ENCODE measurements around the gene TNFRSF14. TPM values are rescaled to one million over a fixed set of nuclear protein-coding genes. Genes with fewer than 3 reads are reported as not detected.
"Not testable (repeated sequence)": the region's sequence is repeated elsewhere in the genome, so short reads cannot be mapped to it uniquely, and the experiment has no call there.

TNFRSF14 gene
- total RNA-seq, 1 experiment from 2014 or later: 8.1 TPM

GRCh38 chr1:2567083-2567679, 11.0 kb downstream of the TNFRSF14 start:
- H3K4me3 ChIP-seq: no peak overlapping the region
- DNase-seq (ENCODE audit: low read depth in 1 of 2, low spot score in 2 of 2): no peak
- H3K27ac ChIP-seq: no peak overlapping the region
- peaks cover 10% of the 10 kb centered on the region for H3K4me1 ChIP-seq (replicated peaks)
- H3K36me3 ChIP-seq: no peaks in the 10 kb centered on the region
- peaks cover 6% of the 10 kb centered on the region; the same call in 1 of the 2 replicates for H3K27me3 ChIP-seq (replicated peaks)
- no peaks in the 10 kb centered on the region for H3K9me3 ChIP-seq (replicated peaks)

GRCh38 chr1:2568187-2568816, 12.1 kb downstream of the TNFRSF14 start:
- not testable (repeated sequence) for H3K9me3 ChIP-seq (replicated peaks); H3K27me3 ChIP-seq (replicated peaks); H3K4me3 ChIP-seq; H3K4me1 ChIP-seq (replicated peaks); DNase-seq (ENCODE audit: low read depth in 1 of 2, low spot score in 2 of 2); H3K27ac ChIP-seq; H3K36me3 ChIP-seq

DNA sequence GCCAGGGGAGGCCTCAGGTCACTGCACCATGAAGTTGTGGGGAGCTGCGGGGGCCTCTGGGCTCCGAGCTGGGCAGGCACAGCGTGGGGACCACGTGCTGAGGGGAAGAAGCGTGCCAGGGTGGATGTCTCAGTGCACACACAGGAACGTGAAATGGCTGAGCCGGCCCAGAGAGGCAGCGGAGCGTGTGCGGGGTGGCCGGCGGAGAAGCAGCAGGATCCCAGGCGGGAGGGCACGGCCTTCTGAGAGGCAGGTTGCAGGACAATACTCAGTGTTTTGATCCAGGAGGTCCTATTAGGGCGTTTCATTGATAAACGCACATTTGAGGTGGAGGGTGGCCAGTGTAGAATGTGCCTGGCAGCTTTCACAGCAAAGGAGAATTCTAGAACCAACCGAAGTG, 12.9 kb downstream of the TNFRSF14 start:
- no peak for DNase-seq (ENCODE audit: low read depth in 1 of 2, low spot score in 2 of 2)
- Histone ChIP-seq H3K27ac (no peak overlapping the region), H3K4me1 (replicated peaks) (peaks cover 10% of the 10 kb centered on the region), H3K36me3 (no peaks in the 10 kb centered on the region), H3K9me3 (replicated peaks) (0 out of 2 replicates have a peak, but pooled peaks cover 10% of the 10 kb centered on the region), H3K27me3 (replicated peaks) (peaks cover 10% of the 10 kb centered on the region), H3K4me3 (no peak overlapping the region)

GRCh38 chr1:2569703-2570102, 13.5 kb downstream of the TNFRSF14 start:
- Histone ChIP-seq H3K27me3 (replicated peaks) (peaks cover 10% of the 10 kb centered on the region), H3K9me3 (replicated peaks) (0 out of 2 replicates have a peak, but pooled peaks cover 13% of the 10 kb centered on the region)
- H3K4me3 ChIP-seq; DNase-seq (ENCODE audit: low read depth in 1 of 2, low spot score in 2 of 2); H3K4me1 ChIP-seq (replicated peaks); H3K27ac ChIP-seq; H3K36me3 ChIP-seq: not testable (repeated sequence)

DNA sequence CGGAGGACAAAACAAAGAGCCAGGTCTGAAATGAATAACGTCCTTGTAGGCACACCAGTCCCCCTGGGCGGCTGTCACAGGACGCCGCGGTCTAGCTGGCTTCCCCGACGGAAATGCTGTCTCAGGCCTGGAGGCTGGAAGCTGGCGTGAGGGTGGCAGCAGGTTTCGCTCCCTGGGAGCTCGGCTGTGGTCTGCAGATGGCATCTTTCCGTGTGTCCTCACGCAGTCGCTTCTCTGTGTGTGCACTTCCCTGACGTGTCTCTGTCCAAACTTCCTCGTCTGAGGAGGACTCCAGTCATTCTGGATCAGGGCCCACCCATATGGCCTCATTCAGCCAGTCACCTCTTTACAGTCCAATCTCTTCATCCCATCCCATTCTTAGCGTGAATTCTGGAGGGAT, 14.2 kb downstream of the TNFRSF14 start:
- Histone ChIP-seq H3K9me3 (replicated peaks) (0 out of 2 replicates have a peak, but pooled peaks cover 13% of the 10 kb centered on the region), H3K27ac (no peak overlapping the region), H3K4me3 (no peak overlapping the region), H3K36me3 (no peaks in the 10 kb centered on the region), H3K27me3 (replicated peaks) (peaks cover 10% of the 10 kb centered on the region), H3K4me1 (replicated peaks) (peaks cover 10% of the 10 kb centered on the region)
- no peak for DNase-seq (ENCODE audit: low read depth in 1 of 2, low spot score in 2 of 2)

DNA sequence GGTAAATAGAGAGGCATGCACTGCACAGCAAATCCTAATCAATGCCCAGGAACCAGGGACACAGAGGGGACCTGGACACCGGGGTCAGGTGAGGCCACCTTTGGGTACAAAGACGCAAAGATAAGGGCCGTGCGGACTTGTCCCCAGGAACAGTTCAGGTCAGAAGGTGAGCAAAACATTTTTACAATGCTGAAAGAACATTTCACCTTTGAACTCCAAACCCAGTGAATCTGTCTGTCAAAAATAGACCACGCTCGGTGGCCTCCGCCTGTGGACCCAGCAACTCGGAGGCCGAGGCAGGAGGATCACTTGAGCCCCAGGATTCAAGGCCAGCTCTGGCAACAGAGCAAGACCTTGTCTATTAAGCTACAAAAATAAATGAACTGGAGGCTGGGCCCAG, 15.2 kb downstream of the TNFRSF14 start:
- Histone ChIP-seq H3K4me3 (no peak overlapping the region), H3K4me1 (replicated peaks) (peaks cover 2% of the 10 kb centered on the region), H3K27me3 (replicated peaks) (peaks cover 10% of the 10 kb centered on the region), H3K9me3 (replicated peaks) (0 out of 2 replicates have a peak, but pooled peaks cover 13% of the 10 kb centered on the region), H3K27ac (no peak overlapping the region), H3K36me3 (no peaks in the 10 kb centered on the region)
- no peak for DNase-seq (ENCODE audit: low read depth in 1 of 2, low spot score in 2 of 2)

GRCh38 chr1:2573250-2573920, 17.2 kb downstream of the TNFRSF14 start:
- DNase-seq (ENCODE audit: low read depth in 1 of 2, low spot score in 2 of 2): no peak
- Histone ChIP-seq H3K4me3 (no peak overlapping the region), H3K9me3 (replicated peaks) (0 out of 2 replicates have a peak, but pooled peaks cover 13% of the 10 kb centered on the region), H3K4me1 (replicated peaks) (peaks cover 5% of the 10 kb centered on the region), H3K27ac (no peak overlapping the region), H3K27me3 (replicated peaks) (peaks cover 10% of the 10 kb centered on the region), H3K36me3 (no peaks in the 10 kb centered on the region)

DNA sequence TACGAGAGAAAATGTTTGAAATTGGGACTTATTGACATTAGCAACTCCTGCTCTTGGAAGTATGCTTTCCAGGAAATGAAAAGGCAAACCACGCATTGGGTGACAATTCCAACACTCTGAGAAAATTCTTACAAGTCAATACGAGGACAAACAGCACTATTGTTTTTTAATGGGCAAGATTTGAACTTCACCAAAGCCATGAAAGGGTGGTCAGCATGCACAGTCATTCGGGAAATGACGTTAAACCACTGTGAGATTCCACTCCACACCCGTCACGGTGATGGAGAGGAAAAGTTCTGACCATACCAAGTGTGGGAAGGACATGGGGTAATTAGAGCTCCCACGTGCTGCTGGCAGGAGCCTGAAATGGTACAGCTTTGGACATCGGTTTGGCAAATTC, 18.2 kb downstream of the TNFRSF14 start:
- H3K36me3 ChIP-seq: no peaks in the 10 kb centered on the region
- DNase-seq (ENCODE audit: low read depth in 1 of 2, low spot score in 2 of 2): no peak
- peaks cover 10% of the 10 kb centered on the region for H3K27me3 ChIP-seq (replicated peaks)
- peaks cover 9% of the 10 kb centered on the region for H3K4me1 ChIP-seq (replicated peaks)
- 0 out of 2 replicates have a peak, but pooled peaks cover 13% of the 10 kb centered on the region for H3K9me3 ChIP-seq (replicated peaks)
- H3K27ac ChIP-seq: no peak overlapping the region
- H3K4me3 ChIP-seq: no peak overlapping the region

GRCh38 chr1:2575801-2576663, 19.9 kb downstream of the TNFRSF14 start:
- no peaks in the 10 kb centered on the region for H3K36me3 ChIP-seq
- H3K27me3 ChIP-seq (replicated peaks): peaks cover 6% of the 10 kb centered on the region
- H3K9me3 ChIP-seq (replicated peaks): 0 out of 2 replicates have a peak, but pooled peaks cover 13% of the 10 kb centered on the region
- H3K27ac ChIP-seq: no peak overlapping the region
- no peak for DNase-seq (ENCODE audit: low read depth in 1 of 2, low spot score in 2 of 2)
- H3K4me1 ChIP-seq (replicated peaks): peaks cover 9% of the 10 kb centered on the region
- no peak overlapping the region for H3K4me3 ChIP-seq

GRCh38 chr1:2577565-2578075, 21.4 kb downstream of the TNFRSF14 start:
- not testable (repeated sequence) for H3K4me3 ChIP-seq; DNase-seq (ENCODE audit: low read depth in 1 of 2, low spot score in 2 of 2); H3K36me3 ChIP-seq; H3K4me1 ChIP-seq (replicated peaks); H3K27ac ChIP-seq
- Histone ChIP-seq H3K27me3 (replicated peaks) (peaks cover 11% of the 10 kb centered on the region; the same call in 1 of the 2 replicates), H3K9me3 (replicated peaks) (0 out of 2 replicates have a peak, but pooled peaks cover 11% of the 10 kb centered on the region)

DNA sequence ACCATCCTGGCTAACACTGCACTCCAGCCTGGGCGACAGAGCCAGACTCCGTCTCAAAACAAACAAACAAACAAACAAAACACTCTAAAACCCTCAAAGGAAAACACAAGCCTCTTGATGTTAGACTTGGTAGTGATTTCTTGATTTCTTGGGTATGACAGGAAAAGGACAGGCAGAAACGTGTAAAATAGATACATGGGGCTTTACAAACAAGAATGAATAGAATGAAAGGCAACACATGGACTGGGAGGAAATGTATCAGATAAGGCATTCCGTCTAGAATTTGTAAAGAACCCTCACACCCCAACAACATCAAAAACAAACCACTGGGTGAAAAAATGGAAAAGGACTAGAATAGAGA, 22.6 kb downstream of the TNFRSF14 start:
- H3K36me3 ChIP-seq: no peaks in the 10 kb centered on the region
- no peak overlapping the region for H3K4me3 ChIP-seq
- H3K9me3 ChIP-seq (replicated peaks): 0 out of 2 replicates have a peak, but pooled peaks cover 3% of the 10 kb centered on the region
- no peak overlapping the region for H3K27ac ChIP-seq
- H3K4me1 ChIP-seq (replicated peaks): peaks cover 9% of the 10 kb centered on the region
- DNase-seq (ENCODE audit: low read depth in 1 of 2, low spot score in 2 of 2): no peak
- H3K27me3 ChIP-seq (replicated peaks): 0 out of 2 replicates have a peak, but pooled peaks cover 13% of the 10 kb centered on the region

DNA sequence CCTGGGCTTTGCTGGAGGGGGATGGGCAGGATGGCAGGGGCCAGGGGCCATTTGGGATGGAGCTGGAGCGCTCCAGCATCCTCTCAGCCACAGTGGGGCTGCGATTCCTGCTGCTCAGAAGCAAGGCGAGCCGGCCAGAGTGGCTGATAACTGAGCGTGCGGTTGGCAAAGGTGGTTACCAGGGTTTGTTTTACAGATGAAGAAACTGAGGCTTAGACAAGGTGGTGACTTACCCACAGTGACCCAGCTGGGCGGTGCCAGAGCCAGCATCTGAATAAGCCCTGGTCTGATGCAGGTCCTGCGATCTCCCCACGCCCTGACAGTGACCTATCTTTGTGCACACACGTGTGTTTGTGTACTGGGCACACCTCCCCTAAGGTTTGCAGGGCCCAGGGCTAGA, 24.5 kb downstream of the TNFRSF14 start:
- H3K4me1 ChIP-seq (replicated peaks): peaks cover 17% of the 10 kb centered on the region
- no peak for DNase-seq (ENCODE audit: low read depth in 1 of 2, low spot score in 2 of 2)
- no peaks in the 10 kb centered on the region for H3K9me3 ChIP-seq (replicated peaks)

DNA sequence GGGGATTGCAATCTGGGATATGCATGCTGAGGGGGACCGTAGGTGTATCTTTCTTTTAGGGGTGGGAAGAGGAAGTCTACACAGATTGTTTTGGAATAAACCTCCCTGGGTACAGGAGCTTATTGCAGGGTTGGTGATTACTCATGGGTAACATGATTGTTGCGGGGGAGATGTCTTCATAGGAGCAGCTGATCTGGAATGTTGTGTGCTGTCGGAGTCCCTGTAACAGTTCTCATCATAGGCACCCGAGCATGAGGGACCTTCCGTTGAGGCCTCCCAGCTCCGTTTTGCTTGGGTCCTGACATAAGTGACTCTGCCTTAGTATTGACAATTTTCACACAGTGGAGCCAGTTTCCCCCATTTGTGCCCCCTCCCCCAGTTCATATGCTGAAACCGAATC, 26.2 kb downstream of the TNFRSF14 start:
- H3K27ac ChIP-seq: no peak overlapping the region
- no peaks in the 10 kb centered on the region for H3K9me3 ChIP-seq (replicated peaks)
- 0 out of 2 replicates have a peak, but pooled peaks cover 13% of the 10 kb centered on the region for H3K27me3 ChIP-seq (replicated peaks)
- no peaks in the 10 kb centered on the region for H3K36me3 ChIP-seq
- H3K4me1 ChIP-seq (replicated peaks): peaks cover 23% of the 10 kb centered on the region
- H3K4me3 ChIP-seq: no peak overlapping the region
- DNase-seq (ENCODE audit: low read depth in 1 of 2, low spot score in 2 of 2): no peak

More for the DNA sequence above, 24.5 kb downstream of the TNFRSF14 start:
- Histone ChIP-seq H3K27me3 (replicated peaks) (0 out of 2 replicates have a peak, but pooled peaks cover 13% of the 10 kb centered on the region), H3K27ac (no peak overlapping the region), H3K36me3 (no peaks in the 10 kb centered on the region), H3K4me3 (no peak overlapping the region)
